Hematopoietic multipotent progenitor cell (in vitro differentiated cells): ENCODE results near the gene INSYN2B. TPM values are rescaled to one million over a fixed set of nuclear protein-coding genes. Genes with fewer than 3 reads are reported as not detected.

Experiments
- DNase-seq, 3 donors: peaks; one replicate each; pipeline ENCODE4 v3.0.0-alpha.2; 2011 to 2015; ENCODE audit warnings: low read depth in 2 of 3, low spot score in 2 of 3
- total RNA-seq: library from RNA; depleted of rRNA; stranded (reverse); fragments of >200 nt; gene quantifications from one replicate; pipeline ENCODE4 v1.2.3, GENCODE V29; 2012

Gene INSYN2B
- total RNA-seq, 1 donor: not detected

DNA sequence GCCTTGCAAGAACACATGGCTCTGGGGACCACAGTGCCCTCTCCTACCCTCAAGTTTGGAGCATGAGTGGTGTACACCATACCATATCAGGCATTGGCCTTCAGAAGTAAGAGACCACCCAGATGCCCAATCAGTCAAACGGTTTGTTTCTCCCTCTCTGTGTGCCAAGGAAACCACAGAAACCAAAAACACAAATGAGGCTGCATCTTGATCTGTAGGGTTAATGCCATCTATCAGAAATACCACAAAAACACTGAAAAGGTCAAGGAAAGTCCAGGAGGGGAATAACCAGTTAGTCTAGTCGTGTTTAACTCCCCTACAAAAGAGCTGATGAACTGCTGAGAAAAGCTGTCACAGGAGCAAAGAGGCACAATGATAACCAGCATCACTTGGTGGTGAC is 78.4 kb downstream of the INSYN2B start:
- peak in 1 of 3 donors; percentile 33 for DNase-seq

DNA sequence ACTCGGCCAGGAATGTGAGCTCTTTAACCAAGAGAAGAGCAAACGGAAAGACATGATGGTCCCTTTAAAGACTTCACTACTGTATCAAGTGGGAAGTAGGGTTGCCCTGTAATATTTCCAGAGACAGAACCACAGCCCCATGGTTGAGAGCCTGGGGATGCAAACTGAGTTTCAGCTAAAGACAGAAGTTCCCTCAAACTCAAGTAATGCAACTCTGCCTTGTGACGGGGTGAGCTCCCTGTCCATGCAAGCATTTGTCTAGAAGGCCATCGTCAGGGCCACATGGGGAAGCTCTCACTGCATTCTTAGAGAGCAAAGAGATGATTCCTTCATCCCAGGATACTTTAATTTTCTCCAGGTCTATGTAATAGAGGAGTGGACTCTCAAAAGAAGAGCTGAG is 82.8 kb downstream of the INSYN2B start:
- no peak for DNase-seq

DNA sequence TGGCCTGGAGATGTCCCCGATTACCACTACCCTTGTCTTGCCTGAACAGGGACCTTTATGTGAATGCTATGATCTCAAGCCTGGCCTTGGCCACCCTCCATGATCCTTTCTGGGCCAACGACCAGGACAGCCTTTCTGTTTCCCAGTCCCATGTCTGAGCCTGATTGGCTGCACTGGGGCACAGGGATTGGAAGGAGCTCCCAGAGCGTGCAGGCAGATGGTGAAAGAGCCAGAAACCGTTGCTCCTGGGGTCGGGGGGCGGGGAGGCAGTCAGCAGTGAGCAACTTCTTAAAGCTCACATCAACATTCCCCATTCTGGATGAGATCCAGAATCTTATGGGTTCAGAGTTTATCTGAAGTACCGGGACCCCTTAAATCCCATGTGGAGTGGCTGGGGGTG is 84.4 kb downstream of the INSYN2B start:
- no peak for DNase-seq

DNA sequence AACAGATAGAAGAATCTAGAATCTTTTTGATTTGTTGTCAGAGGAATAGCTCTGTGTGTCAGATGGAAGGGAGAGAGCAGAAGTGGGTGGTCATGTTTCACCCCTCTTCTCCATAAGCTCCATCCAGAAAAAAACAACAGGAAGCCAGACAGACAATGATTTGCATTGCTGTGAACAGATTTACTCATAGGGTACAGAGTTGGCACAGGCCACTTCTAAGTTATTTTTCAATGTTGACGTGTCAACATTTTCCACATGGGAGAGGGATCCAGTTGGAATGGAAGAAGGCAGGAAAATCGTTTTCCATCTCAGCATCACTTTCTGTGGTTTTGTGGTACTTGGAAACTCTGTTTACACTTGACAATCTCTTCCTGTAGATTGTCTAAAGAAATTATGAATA is 86.7 kb downstream of the INSYN2B start:
- no peak for DNase-seq

GRCh38 chr5:169893010-169893409 is 87.3 kb downstream of the INSYN2B start:
- no peak for DNase-seq

DNA sequence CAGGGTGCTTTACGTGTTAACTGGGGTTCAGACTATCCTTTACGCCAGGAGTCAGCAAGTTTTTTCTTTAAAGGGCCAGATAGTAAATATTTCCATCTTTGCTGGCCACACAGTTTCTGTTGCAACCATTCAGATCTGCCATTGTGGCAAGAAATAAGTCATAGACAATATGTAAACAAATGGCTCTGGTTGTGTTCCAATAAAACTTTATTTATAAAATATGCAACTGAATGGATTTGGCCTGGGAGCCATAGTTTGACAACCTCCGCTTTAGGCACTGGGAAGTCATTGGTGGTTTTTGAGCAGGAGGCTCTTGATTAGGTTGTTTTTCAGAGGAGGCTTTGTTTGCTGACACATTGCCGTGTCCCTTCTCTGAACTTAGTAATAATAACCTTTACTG is 90.7 kb downstream of the INSYN2B start:
- no peak for DNase-seq

DNA sequence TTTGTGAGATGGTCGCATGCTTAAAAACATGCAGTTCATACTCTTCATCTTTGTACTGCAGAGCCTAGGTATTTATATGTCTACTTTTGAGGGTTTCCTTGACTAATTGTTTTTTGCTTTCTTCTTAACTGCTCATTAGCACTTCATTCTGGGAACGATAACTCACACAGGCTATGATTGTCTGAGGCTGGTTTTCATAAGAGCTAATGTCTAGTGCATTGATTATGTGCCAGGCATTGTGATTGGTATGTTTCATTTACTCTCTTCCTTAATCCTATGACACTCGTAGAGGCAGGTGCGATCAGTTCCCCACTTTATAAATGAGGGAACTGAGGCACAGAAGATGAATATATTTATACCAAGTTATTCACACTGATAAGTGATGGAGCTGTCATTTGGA is 93.6 kb downstream of the INSYN2B start:
- no peak for DNase-seq

DNA sequence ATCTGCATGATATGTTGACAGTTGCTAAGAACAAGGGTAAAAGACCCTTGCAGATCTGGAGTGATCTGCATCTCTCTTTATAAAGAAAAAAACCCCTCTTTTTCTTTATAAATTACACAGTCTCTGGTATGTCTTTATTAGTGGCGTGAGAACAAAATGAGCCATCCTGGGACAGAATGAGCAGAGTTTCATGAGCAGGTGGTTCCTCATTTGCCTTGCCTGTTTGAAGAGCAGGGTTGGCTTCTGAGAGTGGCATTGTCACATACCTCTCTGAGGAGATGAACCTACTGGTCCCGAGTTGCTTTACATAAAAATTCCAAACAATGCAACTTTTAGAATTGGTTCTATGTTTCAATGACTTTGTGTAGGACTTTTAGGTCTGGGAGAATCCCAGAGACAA is 94.3 kb downstream of the INSYN2B start:
- no peak for DNase-seq

GRCh38 chr5:169881702-169882303 is 98.5 kb downstream of the INSYN2B start:
- no peak for DNase-seq

DNA sequence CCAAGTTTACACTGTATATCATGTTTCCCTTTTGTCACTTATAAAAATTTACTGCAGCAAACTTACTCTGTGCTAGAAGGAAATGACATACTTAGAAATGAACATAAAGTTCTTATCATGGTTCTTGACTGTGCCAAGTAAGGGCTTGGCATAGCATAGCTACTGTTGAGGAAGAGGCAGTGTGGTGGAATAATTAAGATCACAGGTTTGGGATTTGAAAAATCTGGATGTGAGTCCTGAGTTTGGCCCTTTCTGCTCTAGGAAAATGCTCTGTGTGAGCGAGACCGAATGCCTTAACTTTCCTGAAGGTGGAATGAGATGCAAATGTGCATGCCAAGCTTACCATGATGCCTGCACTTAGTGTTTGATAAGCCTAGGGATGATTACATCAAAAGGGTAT is 99.5 kb downstream of the INSYN2B start:
- no peak for DNase-seq

DNA sequence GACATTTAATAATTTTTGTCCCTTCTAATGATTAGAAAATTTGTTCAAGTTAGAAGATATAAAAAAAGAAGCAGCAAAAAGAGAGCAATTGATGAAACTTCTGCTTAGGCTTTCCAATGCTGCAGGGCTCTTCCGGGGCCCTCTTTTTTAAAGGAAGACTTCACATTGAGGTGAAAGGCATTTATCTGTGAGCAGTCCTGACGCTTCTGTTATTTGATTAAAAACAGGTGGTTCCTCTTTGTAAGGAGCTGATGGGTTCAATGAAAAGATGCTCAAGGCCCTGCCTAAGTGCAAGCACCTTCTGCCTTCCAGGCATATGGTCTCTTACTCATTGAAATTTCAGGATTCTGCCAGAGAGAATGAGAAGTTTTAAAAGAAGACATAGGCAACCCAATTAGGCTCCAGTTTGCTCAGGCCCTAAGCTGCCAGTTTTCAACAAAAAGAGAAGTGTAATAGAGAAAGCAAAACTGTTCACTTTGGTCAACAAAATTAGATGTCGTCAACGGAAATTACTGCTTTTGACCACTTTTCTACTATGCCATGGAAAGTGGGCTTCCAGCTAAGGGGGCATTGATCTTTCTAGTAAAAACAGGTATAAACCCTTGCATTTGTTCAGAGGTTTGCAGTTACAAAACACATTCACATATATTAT is 100.2 kb downstream of the INSYN2B start:
- peak in 2 of 3 donors; percentile 20 to 63 for DNase-seq

DNA sequence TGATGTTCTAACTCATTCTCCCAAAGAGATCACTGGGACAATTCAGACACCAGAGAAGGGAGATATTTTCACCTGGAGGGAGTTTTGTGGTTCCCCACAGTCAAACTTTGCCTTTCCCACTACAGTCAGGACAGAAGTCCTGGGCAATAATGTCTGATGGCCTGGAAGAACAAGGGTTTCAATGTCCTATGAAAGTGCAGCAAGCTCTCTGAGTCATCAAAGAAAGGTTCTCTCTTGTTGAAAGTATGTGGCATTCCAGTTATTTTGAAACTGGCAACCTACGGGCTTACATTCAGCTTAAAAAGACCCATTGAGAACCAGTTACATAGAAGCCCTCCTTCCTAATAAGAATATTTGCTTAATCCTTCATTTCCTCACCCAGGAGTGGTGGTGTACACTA is 103.9 kb downstream of the INSYN2B start:
- DNase-seq: no peak

GRCh38 chr5:169875731-169876130 is 104.6 kb downstream of the INSYN2B start:
- DNase-seq: no peak

DNA sequence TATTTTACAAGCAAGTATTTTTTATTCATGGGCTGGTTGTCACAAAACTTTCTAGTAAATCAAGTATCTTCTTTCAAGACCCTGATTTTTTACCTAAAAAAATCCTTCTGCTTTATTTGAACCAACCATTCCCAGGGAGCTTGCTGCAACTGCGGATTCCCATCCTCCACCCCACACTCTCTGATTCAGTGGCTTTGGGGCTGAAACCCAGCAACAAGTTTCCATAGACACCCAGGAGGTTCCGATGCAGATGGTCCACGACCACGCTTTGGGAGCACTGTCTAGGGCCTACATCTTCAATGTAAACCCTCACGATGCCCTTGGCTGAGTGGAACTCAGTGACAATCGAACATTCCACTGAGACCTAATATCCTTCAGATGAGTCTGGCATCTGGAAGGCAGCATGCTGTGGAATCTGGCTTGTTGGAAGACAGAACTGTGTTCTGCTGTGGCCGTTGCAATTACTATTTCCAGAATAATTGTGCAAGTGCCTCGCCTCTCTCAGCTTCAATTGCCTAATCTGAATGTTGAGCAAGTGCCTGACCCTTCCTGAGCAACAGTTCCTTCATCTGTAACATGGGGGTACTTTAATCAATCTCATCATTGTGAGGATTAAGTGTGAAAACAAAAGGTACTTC is 105.1 kb downstream of the INSYN2B start:
- no peak for DNase-seq

DNA sequence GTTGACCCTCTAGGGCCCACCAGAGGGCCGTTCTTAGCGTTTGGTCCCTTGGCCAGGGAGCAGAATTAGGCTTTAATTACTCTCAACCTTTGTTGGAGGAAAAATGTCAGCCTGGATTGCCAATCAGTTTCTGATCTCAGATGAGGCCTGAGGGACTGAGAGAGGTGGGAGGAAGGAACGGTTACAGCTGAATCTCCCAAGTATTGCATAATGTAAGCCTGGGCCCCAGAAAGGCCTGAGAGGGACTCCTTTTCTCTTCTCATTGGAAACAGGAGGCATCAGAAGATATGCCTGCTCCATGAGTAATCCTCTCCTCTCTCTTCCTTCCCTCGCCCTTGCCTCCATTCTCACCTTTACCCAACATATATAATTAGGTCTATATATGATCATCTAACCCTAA is 105.7 kb downstream of the INSYN2B start:
- no peak for DNase-seq

DNA sequence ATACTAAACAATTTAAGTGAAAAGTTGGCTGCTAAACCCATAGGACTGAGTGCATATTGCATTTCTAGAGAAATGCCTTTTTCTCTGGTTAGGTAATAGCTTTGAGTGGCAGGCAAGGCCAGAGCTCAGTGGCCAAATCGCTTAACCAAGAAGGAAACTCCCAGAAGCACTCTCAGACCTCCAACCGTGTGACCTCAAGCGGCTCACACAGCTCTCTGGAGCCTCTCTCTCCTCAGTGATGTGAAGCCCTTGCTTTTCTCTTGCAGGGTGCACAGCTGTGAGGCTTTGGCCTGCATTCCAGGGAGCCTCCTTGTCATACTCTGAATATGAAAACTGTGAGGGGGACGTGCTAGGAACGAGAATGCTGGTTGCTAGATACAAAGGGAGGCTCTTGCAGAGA is 106.7 kb downstream of the INSYN2B start:
- DNase-seq: no peak

- no peak for DNase-seq
These were observed 108.3 kb downstream of the INSYN2B start for GRCh38 chr5:169871826-169872490.

DNA sequence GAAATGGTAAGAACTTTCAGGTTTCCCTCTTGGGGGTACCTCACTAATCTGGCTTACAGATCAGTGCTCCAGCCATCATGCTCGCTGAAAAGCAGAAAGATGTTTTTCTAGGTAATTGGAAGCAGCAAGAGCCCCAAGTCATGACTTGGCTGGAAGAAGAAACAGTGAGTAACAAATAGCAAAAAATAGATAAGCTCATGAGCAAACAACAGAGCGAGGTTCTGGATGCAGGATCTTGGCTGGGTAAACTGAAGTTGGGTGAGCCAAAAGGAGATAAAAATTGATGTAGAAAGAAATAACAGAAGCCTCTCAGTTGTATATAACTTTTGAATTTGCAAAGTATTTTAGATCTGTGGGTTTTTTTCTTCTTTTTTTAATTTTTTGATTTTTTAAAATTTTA is 110.1 kb downstream of the INSYN2B start:
- DNase-seq: no peak

GRCh38 chr5:169869066-169869465 is 111.2 kb downstream of the INSYN2B start:
- DNase-seq: no peak

DNA sequence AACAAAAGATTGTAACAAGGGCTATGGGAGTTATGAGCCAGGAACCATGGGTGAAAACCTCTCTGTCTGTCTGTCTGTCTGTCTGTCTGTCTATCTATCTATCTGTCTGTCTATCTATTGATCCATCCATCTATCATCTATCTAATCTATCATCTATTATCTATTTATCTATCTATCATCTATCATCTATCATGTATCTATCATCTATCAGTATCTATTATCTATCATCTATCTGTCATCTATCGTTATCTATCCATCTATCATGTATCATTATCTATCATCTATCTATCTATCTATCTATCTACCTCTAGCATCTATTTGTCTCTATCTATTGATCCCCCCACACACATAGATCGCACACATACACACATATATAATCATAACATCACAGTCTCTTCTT is 112.9 kb downstream of the INSYN2B start:
- DNase-seq: no peak

DNA sequence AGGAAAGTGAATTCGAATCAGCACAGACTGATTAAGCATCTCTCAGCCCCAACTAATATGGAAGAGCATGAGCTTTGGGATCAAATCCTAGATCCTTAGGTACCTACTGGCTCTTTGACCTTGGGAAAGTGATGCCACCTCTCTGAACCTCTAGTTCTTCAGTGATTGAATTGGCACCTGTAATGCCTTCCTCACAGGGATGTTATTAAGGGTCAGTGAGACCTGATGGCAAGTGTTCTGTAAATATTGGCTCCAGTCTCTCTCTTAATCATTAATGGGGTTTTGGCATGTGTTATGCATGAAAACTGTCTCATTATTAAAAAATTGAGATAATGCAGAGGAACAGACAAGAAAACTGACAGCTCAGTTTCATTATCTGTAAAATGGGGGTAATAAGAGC is 115.8 kb downstream of the INSYN2B start:
- no peak for DNase-seq

DNA sequence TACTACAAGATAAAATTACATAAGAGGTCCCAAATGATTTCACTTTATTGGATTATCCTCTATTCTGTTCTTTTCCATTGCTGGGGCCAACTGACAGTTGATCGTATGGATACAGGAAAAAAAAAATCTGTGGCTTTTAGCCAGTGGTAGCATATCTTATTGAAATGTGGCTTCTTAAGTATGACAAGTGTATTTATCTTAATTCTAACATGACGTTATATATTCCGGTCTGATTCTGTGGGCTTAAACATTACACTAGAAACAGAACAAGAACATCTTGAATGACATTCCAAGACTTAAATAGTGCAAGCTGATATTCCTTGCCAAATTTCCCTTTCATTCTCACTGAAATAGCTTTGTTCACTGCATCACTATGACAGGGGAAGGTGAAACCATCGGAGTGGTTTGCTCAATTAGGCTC is 117.9 kb downstream of the INSYN2B start:
- DNase-seq: no peak
